HFFc6 (cell line): ENCODE data around the gene HOXA4. TPM values are rescaled to one million over a fixed set of nuclear protein-coding genes. Genes with fewer than 3 reads are reported as not detected.

Experiments used
- DNase-seq: peaks from one replicate; pipeline ENCODE4 v3.0.0-alpha.2; 2018
- H3K27ac Mint-ChIP-seq: 2 replicates; pipeline ENCODE4 v1.8.0; 2020; ENCODE audit warnings: mild to moderate bottlenecking, mixed read lengths
- H3K27me3 Mint-ChIP-seq: 2 replicates; pipeline ENCODE4 v1.8.0; 2021; ENCODE audit warnings: mild to moderate bottlenecking, moderate library complexity, mixed read lengths; ENCODE audit not compliant: insufficient read depth
- H3K36me3 Mint-ChIP-seq: 2 replicates; pipeline ENCODE4 v1.8.0; 2021; ENCODE audit warnings: low read depth, mixed read lengths
- H3K4me1 Mint-ChIP-seq: 2 replicates; pipeline ENCODE4 v1.8.0; 2020; ENCODE audit warnings: low read depth, mixed read lengths
- H3K4me3 Mint-ChIP-seq: 2 replicates; pipeline ENCODE4 v1.8.0; 2020; ENCODE audit warnings: mild to moderate bottlenecking, moderate library complexity, mixed read lengths
- H3K9me3 Mint-ChIP-seq: 2 replicates; pipeline ENCODE4 v1.8.0; 2020; ENCODE audit warnings: mild to moderate bottlenecking, mixed read lengths
- CTCF ChIP-seq: fragments of 200-600 bp; sonication (generic); IDR thresholded peaks from 2 replicates; pipeline ENCODE4 v1.5.0; 2021; ENCODE audit warnings: antibody characterized with exemption, mild to moderate bottlenecking
- total RNA-seq, 6 experiments: library from RNA; stranded (reverse); fragmentation: NEBNext Ultra II Directional; extraction: Animal tissue kit (Norgen Biotek cat#: 25700); gene quantifications; 2 replicates in 1 of 6; 3 replicates in 5 of 6; pipeline ENCODE4 v1.2.3, GENCODE V29; 2021

Gene HOXA4
- total RNA-seq, 6 experiments from 2014 or later, result 0.38 to 1.0 (median 0.47) TPM

GRCh38 chr7:27106901-27107240 is 23.7 kb downstream of the HOXA4 start:
- peaks cover 37% of the 10 kb centered on the region for H3K27me3 Mint-ChIP-seq
- H3K4me1 Mint-ChIP-seq, result peaks cover 43% of the 10 kb centered on the region
- no peak overlapping the region for H3K27ac Mint-ChIP-seq

GRCh38 chr7:27106181-27106900 is 24.2 kb downstream of the HOXA4 start:
- peaks cover 19% of the 10 kb centered on the region for H3K36me3 Mint-ChIP-seq
- peaks cover 42% of the 10 kb centered on the region for H3K27me3 Mint-ChIP-seq
- no peaks in the 10 kb centered on the region for H3K9me3 Mint-ChIP-seq
- H3K4me3 Mint-ChIP-seq, result peak overlapping the region; percentile 43; the same call in 1 of the 2 replicates
- DNase-seq, result no peak
- H3K27ac Mint-ChIP-seq, result no peak overlapping the region
- H3K4me1 Mint-ChIP-seq, result peaks cover 38% of the 10 kb centered on the region
- no peak for TF ChIP-seq CTCF

More at GRCh38 chr7:27106901-27107240, 23.7 kb downstream of the HOXA4 start:
- peak overlapping the region; percentile 24; the same call in 1 of the 2 replicates for H3K4me3 Mint-ChIP-seq
- TF ChIP-seq CTCF, result no peak
- DNase-seq, result no peak
- peaks cover 14% of the 10 kb centered on the region for H3K36me3 Mint-ChIP-seq
- no peaks in the 10 kb centered on the region for H3K9me3 Mint-ChIP-seq

- Mint-ChIP-seq H3K4me3 (no peak overlapping the region), H3K9me3 (no peaks in the 10 kb centered on the region), H3K27me3 (peaks cover 44% of the 10 kb centered on the region), H3K27ac (no peak overlapping the region), H3K4me1 (peaks cover 29% of the 10 kb centered on the region), H3K36me3 (peaks cover 27% of the 10 kb centered on the region)
- TF ChIP-seq CTCF, result no peak
- DNase-seq, result no peak
Observed at GRCh38 chr7:27105301-27106031, 25.1 kb downstream of the HOXA4 start.

GRCh38 chr7:27104341-27105058 is 26.1 kb downstream of the HOXA4 start:
- TF ChIP-seq CTCF, result no peak
- Mint-ChIP-seq H3K4me1 (peaks cover 29% of the 10 kb centered on the region), H3K9me3 (no peaks in the 10 kb centered on the region), H3K4me3 (no peak overlapping the region), H3K27me3 (peaks cover 44% of the 10 kb centered on the region), H3K36me3 (peaks cover 37% of the 10 kb centered on the region), H3K27ac (no peak overlapping the region)
- DNase-seq, result no peak

- no peak for TF ChIP-seq CTCF
- Mint-ChIP-seq H3K4me1 (peaks cover 37% of the 10 kb centered on the region), H3K36me3 (peaks cover 42% of the 10 kb centered on the region), H3K4me3 (peak overlapping the region; percentile 29), H3K9me3 (no peaks in the 10 kb centered on the region), H3K27me3 (peaks cover 44% of the 10 kb centered on the region), H3K27ac (no peak overlapping the region)
- no peak for DNase-seq
Observed at GRCh38 chr7:27103489-27104226, 26.9 kb downstream of the HOXA4 start.
